ENCODE results near the gene ZSCAN29. TPM values are rescaled to one million over a fixed set of nuclear protein-coding genes. Genes with fewer than 3 reads are reported as not detected.

ZSCAN29 gene
- total and polyA plus RNA-seq, 7 donors: 5.7 to 31.5 (median 19.8) TPM

DNA sequence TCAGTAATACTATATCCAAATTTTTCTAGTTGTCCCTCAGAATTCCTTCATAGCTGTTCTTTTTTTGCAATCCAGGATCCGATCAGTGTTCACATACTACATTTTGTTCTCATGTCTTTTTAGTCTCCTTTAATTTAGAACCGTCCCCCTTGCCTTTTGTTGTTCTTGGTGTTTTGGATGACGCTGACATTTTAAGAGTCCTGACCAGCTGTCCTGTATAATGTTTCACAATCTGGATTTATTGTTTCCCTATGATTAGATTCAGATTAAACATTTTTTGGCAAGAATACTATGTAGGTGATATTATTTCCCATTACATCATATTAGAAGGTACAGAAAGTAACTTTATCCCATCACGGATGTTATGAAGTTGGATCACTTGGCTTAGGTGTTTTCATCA lies 11.5 kb upstream of the ZSCAN29 start:
- intact Hi-C loops (cut with DNase I): no loop called here
- Histone ChIP-seq H3K27ac (peak overlapping the region; percentile 61), H3K36me3 (ENCODE audit: insufficient read depth in 1 of 2, low read depth in 1 of 2) (peaks cover 12 to 97% of the 10 kb centered on the region in 2 donors), H3K9me3 (no peaks in the 10 kb centered on the region), H3K27me3 (ENCODE audit: insufficient read depth in 3 of 3, low read length in 2 of 3) (no peaks in the 10 kb centered on the region), H3K4me1 (no peaks in the 10 kb centered on the region), H3K4me3 (no peak overlapping the region)
- DNase-seq (no peak), ATAC-seq (peak; percentile 54 to 75 (median 66))
- TF ChIP-seq, protein P1, sequence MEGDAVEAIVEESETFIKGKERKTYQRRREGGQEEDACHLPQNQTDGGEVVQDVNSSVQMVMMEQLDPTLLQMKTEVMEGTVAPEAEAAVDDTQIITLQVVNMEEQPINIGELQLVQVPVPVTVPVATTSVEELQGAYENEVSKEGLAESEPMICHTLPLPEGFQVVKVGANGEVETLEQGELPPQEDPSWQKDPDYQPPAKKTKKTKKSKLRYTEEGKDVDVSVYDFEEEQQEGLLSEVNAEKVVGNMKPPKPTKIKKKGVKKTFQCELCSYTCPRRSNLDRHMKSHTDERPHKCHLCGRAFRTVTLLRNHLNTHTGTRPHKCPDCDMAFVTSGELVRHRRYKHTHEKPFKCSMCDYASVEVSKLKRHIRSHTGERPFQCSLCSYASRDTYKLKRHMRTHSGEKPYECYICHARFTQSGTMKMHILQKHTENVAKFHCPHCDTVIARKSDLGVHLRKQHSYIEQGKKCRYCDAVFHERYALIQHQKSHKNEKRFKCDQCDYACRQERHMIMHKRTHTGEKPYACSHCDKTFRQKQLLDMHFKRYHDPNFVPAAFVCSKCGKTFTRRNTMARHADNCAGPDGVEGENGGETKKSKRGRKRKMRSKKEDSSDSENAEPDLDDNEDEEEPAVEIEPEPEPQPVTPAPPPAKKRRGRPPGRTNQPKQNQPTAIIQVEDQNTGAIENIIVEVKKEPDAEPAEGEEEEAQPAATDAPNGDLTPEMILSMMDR (IDR thresholded peaks at IDR 0.05): no peak
- WGBS, 3 donors: 38 to 57% (median 40%) methylated on average over 4 of the region's 4 CpGs

DNA sequence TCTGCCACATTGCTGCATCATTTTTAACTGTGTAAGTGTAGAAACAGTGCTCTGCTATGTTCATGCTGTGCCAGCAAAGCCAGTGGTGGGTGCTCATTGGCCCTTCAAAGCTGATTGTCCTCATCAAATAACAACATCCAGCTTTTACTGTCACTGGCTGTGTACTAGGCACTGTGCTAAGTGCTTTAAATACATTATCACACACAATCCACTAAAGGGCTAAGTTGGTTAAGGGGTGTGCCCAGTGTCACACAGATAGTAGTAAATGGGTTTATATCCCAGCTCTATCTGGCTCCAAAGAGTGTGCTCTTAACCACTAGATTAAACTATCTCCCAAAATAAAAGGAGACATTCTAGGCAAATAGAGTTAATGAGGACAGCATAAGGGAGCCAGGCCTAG lies 7.8 kb upstream of the ZSCAN29 start:
- ATAC-seq (no peak), DNase-seq (no peak)
- intact Hi-C loops (cut with DNase I): no loop called here
- TF ChIP-seq, protein P1 (IDR thresholded peaks at IDR 0.05): no peak
- H3K36me3 ChIP-seq (ENCODE audit: insufficient read depth in 1 of 2, low read depth in 1 of 2): peaks cover 4 to 72% of the 10 kb centered on the region in 2 donors
- H3K27ac ChIP-seq: no peak overlapping the region
- no peaks in the 10 kb centered on the region for H3K9me3 ChIP-seq
- H3K27me3 ChIP-seq (ENCODE audit: insufficient read depth in 3 of 3, low read length in 2 of 3): no peaks in the 10 kb centered on the region
- H3K4me3 ChIP-seq: no peak overlapping the region
- H3K4me1 ChIP-seq: no peaks in the 10 kb centered on the region

DNA sequence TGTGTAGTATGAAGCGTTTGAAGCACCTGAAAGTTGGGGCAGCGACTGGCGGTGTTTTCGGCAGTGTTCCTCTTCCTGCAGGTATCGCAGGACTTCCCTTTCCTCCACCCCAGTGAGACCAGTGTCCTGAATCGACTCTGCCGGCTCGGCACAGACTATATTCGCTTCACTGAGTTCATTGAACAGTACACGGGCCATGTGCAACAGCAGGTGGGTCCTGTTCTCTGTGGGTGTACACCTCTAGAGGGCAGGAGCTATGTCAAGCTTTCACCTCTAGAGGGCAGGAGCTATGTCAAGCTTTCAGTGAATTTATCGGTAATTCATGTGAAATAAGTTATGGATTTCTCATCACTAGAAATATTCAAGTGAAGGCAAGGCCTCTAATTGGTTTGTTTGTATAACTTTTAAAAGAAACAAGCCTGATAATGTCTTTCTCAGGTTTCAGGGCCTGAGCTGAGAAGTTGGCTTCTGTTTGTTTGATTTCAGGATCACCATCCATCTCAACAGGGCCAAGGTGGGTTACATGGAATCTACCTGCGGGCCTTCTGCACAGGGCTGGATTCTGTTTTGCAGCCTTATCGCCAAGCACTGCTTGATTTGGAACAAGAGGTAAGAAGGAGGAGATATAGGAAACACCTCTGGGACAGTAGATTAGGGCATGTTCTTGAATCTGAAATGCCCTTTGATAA lies 5.3 kb upstream of the ZSCAN29 start:
- TF ChIP-seq, protein P1 (IDR thresholded peaks at IDR 0.05): peak; percentile 49
- Histone ChIP-seq H3K27ac (no peak overlapping the region), H3K4me1 (peaks cover 14% of the 10 kb centered on the region), H3K9me3 (no peaks in the 10 kb centered on the region), H3K27me3 (ENCODE audit: insufficient read depth in 3 of 3, low read length in 2 of 3) (no peaks in the 10 kb centered on the region), H3K36me3 (ENCODE audit: insufficient read depth in 1 of 2, low read depth in 1 of 2) (peaks cover 0 to 57% of the 10 kb centered on the region in 2 donors), H3K4me3 (no peak overlapping the region)
- no peak for DNase-seq
- ATAC-seq: peak in 1 of 4 donors; percentile 38
- intact Hi-C loops (cut with DNase I): no loop called here
- 80 to 82% (median 81%) methylated on average over 13 of the region's 13 CpGs for WGBS, 3 donors

DNA sequence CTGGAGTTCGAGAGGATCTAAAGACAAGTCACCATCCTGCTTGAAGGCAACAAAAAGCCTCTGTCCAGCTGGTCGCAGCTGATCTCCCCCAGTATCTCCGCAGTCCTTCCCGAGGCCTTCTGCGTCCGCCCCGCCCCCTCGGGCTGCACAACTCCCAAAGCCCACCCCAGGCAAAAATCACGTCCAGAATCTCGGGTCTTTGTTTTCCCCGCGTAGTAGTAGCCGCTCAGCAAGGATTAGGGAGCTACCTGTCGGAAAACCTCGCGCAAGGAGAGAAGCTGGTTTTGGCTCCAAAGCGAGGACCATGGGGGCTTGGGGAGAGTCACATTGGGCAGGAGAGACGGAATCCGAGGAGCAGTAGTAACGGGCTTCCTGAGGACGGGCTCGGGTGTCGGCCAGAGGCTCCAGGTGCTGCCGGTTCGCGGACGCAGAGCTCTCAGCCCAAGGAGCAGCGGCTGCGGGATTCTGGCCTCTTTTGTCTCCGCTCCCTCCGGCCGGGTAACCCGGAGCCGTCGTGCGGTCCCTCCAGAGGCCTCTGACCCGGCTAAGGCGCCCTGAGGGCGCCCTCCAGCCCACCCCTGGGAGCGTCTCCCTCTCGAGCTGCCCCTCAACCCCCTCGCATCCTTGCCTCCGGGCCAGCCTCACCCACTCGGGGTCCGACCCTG lies 401 bp downstream of the ZSCAN29 start:
- peak; percentile 55 to 72 (median 69) for ATAC-seq
- H3K36me3 ChIP-seq (ENCODE audit: insufficient read depth in 1 of 2, low read depth in 1 of 2): peaks cover 10 to 32% of the 10 kb centered on the region in 2 donors
- H3K27ac ChIP-seq: peak overlapping the region; percentile 87
- TF ChIP-seq, protein P1 (IDR thresholded peaks at IDR 0.05): no peak
- intact Hi-C loops (cut with DNase I): no loop called here
- H3K27me3 ChIP-seq (ENCODE audit: insufficient read depth in 3 of 3, low read length in 2 of 3): no peaks in the 10 kb centered on the region
- peaks cover 27% of the 10 kb centered on the region for H3K4me1 ChIP-seq
- H3K9me3 ChIP-seq: no peaks in the 10 kb centered on the region
- peak in 1 of 2 donors; percentile 45 for DNase-seq
- H3K4me3 ChIP-seq: peak overlapping the region; percentile 95
- WGBS, 3 donors: 0 to 1% (median 1%) methylated on average over 39 to 45 of the region's 45 CpGs
